Mucosa of rectum (tissue), 2 donors: ENCODE results near the gene OR10H2.
"Not testable (repeated sequence)": the region's sequence is repeated elsewhere in the genome, so short reads cannot be mapped to it uniquely, and the experiment has no call there.

Experiments used
- H3K27ac ChIP-seq, 2 donors: one replicate each; pipeline ENCODE4 v1.7.0; 2013; ENCODE audit warnings: inconsistent platforms in 2 of 2, low read depth in 2 of 2, low read length in 2 of 2
- H3K27me3 ChIP-seq, 2 donors: one replicate each; pipeline ENCODE4 v1.7.0; 2013; ENCODE audit warnings: low read length in 2 of 2; ENCODE audit not compliant: control insufficient read depth in 2 of 2, insufficient read depth in 2 of 2
- H3K36me3 ChIP-seq, 2 donors: one replicate each; pipeline ENCODE4 v1.7.0; 2013; ENCODE audit warnings: low read length in 2 of 2; ENCODE audit not compliant: control insufficient read depth in 2 of 2, insufficient read depth in 2 of 2
- H3K4me1 ChIP-seq, 2 donors: one replicate each; pipeline ENCODE4 v1.7.0; 2013; ENCODE audit warnings: low read length in 2 of 2, mild to moderate bottlenecking in 1 of 2; ENCODE audit not compliant: control insufficient read depth in 2 of 2, insufficient read depth in 2 of 2
- H3K4me3 ChIP-seq, 2 donors: one replicate each; pipeline ENCODE4 v1.7.0; 2013; ENCODE audit warnings: low read length in 2 of 2
- H3K9ac ChIP-seq, 2 donors: one replicate each; pipeline ENCODE4 v1.7.0; 2013; ENCODE audit warnings: low read length in 2 of 2, low read depth in 1 of 2, mild to moderate bottlenecking in 1 of 2
- H3K9me3 ChIP-seq, 2 donors: one replicate each; pipeline ENCODE4 v1.7.0; 2013; ENCODE audit warnings: low read length in 2 of 2; ENCODE audit not compliant: control insufficient read depth in 2 of 2
- donor health status: healthy.
- donor health status: Normal muscosa, but diverticular disease.

OR10H2 gene

DNA sequence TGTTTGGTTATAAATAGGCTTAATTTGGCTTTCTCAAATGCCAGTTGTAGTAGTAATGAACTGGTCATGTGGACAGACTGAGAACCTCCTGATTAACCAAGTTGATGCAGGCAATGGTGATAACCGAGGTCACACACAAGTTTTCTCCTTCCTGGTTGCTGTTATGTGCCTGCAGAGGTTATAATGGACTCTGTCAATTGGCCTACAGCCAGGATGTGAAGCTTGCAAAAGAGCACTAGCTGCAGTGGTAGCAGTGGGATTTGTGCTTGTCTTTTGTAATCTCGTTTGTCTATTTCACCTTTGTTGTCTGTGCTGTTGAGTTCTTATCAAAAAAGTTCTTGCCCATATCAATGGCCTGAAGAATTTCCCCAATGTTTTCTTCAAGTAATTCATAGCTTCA is 30.6 kb downstream of the OR10H2 start:
- Histone ChIP-seq H3K36me3 (no peaks in the 10 kb centered on the region), H3K4me3 (no peak overlapping the region), H3K4me1 (no peaks in the 10 kb centered on the region), H3K27me3 (peaks cover 0 to 13% of the 10 kb centered on the region in 2 donors), H3K9ac (no peak overlapping the region), H3K27ac (no peak overlapping the region), H3K9me3 (no peaks in the 10 kb centered on the region)

DNA sequence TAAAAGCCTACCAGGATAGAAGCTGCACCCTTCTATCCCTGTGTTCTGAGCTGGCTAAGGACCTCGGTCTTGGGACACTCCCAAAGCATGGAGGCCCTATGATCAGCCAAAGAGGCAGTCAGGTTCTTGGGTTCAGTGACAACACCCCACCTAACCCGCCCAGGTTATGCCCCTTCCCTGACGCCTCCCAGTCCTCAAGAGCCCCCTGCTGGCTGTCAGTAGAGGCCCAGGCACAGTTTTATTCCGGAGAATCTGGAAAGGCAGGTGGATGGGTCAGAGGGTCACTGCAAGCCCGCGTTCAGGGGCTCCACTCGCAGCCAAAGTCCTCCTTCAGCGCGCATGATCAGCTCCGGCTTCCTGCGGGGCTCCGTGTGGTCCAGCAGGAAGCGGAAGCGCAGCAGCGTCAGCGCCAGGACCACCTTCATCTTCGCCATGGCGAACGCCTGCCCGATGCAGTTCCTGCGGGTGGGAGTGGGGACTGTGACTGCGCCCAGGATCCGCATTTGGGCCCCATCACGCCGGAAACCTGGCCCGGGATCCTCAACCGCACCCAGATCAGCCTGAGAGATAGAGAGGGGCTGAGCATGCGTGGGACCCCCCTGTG is 32.2 kb downstream of the OR10H2 start:
- H3K9me3 ChIP-seq: no peaks in the 10 kb centered on the region
- H3K27ac ChIP-seq: no peak overlapping the region
- peaks cover 0 to 12% of the 10 kb centered on the region in 2 donors for H3K27me3 ChIP-seq
- H3K36me3 ChIP-seq: no peaks in the 10 kb centered on the region
- no peaks in the 10 kb centered on the region for H3K4me1 ChIP-seq
- no peak overlapping the region for H3K4me3 ChIP-seq
- H3K9ac ChIP-seq: no peak overlapping the region

DNA sequence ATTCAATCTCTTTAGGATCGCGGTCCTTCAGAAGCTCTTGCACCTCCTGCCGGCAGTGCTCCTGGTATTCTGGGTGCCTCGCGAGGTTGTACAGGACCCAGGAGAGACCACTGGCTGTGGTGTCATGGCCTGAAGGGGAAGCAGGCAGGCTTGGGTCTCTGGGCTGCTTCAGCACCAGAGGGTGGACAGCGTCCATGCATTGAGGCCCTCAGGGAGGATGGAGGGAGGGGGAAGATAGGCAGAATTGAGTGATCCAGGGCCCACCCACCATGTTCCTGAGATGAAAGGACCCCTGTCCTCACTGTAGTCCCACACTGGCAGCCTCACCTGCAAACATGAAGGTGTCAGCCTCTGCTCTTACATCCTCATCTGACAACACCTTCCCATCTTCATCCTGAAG is 41.8 kb downstream of the OR10H2 start:
- H3K27me3 ChIP-seq: no peaks in the 10 kb centered on the region
- H3K4me3 ChIP-seq: no peak overlapping the region
- no peaks in the 10 kb centered on the region for H3K4me1 ChIP-seq
- no peaks in the 10 kb centered on the region for H3K36me3 ChIP-seq
- no peak overlapping the region for H3K9ac ChIP-seq
- no peaks in the 10 kb centered on the region for H3K9me3 ChIP-seq
- no peak overlapping the region for H3K27ac ChIP-seq

GRCh38 chr19:15774159-15774558 is 46.3 kb downstream of the OR10H2 start:
- not testable (repeated sequence) for H3K27ac ChIP-seq, H3K27me3 ChIP-seq, H3K9me3 ChIP-seq, H3K4me1 ChIP-seq, H3K36me3 ChIP-seq, H3K4me3 ChIP-seq, H3K9ac ChIP-seq

DNA sequence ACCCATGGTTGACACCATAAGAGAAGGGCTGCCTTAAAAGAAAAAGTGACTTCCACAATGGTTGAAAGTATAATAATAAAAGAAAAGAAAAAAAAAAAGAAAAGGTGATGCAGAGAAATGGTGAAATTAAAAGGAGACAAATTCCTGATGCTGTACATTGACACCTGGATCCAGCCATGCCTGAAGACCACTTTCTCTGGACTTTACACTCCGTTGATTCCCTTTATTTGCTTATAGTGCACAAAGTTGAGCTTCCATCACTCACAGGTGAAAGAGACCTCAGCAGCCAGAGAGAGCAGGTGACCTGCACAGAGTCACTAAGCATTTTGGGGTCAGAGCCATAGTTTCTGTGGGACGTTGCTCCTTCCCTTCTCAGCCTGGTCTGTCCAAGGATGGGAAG is 47.4 kb downstream of the OR10H2 start:
- no peak overlapping the region for H3K9ac ChIP-seq
- H3K4me1 ChIP-seq: peaks cover 0 to 4% of the 10 kb centered on the region in 2 donors
- no peak overlapping the region for H3K27ac ChIP-seq
- no peaks in the 10 kb centered on the region for H3K27me3 ChIP-seq
- H3K4me3 ChIP-seq: no peak overlapping the region
- H3K36me3 ChIP-seq: no peaks in the 10 kb centered on the region
- H3K9me3 ChIP-seq: no peaks in the 10 kb centered on the region

DNA sequence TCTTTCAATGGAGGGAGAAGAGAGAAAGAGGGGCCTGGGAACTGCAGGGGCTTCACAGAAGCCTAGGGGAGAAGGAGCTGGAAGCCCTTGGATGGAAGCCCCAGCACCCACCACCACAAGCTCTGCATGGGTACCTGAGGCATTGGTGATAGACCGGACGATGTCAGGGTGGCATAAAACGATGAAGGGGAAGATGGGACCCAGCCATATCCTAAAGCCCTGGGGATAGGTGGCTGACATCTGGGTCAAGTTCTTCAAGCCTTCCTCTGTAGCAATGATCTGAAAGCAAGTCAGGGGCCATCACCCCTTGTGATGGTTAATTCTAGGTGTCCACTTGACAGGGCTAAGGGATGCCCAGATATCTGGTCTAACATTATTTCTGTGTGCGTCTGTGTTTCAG is 48.4 kb downstream of the OR10H2 start:
- Histone ChIP-seq H3K4me3 (no peak overlapping the region), H3K4me1 (peaks cover 0 to 4% of the 10 kb centered on the region in 2 donors), H3K9me3 (no peaks in the 10 kb centered on the region), H3K36me3 (no peaks in the 10 kb centered on the region), H3K27ac (no peak overlapping the region), H3K27me3 (no peaks in the 10 kb centered on the region), H3K9ac (no peak overlapping the region)

DNA sequence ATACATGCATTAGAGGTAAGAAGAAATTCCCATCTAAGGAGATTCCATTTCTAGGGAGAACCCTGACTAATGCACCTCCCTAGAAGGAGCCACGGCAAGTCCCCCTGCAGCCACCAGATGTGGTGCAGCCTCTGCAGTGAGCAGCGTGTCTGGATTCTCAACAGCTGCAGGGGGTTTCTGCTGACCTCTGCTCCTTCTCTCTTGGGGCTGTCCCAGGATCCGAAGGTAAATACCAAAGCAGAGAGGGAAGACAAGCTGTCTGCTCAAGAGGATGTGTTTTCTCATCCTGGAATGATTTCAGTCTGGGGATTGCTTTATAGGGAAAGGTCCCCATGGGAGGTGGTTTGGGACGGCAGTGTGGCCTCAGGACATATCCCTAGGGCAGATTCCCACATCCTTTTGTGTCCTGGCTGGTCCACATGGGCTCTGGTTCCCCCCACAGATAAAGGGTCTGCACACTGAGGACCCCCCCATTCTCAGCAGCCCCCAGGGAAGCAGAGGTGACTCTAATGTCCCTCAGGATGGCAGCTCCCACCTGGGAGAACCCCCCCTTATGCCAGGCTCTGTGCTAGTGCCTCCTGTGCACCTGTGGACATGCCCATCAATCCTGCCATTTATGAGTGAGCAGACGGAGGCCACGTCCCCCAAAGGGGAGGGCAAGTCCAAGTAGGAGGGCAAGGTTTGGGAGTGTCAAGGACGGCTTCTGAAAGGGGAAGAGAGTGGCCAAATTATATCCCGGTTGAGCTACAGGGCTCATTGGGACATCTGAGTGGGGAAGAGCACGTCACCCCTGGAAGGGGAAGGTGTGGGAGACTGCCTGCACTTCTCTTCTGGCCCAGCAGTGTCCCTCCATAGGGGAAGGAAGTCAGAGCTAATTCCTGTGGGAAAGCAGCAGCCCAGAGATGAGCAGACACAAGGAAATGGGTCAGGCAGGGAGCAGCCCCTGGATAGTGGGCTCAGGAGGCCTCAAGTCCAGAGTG is 49.5 kb downstream of the OR10H2 start:
- H3K27me3 ChIP-seq: no peaks in the 10 kb centered on the region
- H3K9ac ChIP-seq: no peak overlapping the region
- no peaks in the 10 kb centered on the region for H3K36me3 ChIP-seq
- peaks cover 0 to 4% of the 10 kb centered on the region in 2 donors for H3K4me1 ChIP-seq
- H3K27ac ChIP-seq: no peak overlapping the region
- no peaks in the 10 kb centered on the region for H3K9me3 ChIP-seq
- H3K4me3 ChIP-seq: no peak overlapping the region
